ENCODE results near the gene EDNRA.

DNA sequence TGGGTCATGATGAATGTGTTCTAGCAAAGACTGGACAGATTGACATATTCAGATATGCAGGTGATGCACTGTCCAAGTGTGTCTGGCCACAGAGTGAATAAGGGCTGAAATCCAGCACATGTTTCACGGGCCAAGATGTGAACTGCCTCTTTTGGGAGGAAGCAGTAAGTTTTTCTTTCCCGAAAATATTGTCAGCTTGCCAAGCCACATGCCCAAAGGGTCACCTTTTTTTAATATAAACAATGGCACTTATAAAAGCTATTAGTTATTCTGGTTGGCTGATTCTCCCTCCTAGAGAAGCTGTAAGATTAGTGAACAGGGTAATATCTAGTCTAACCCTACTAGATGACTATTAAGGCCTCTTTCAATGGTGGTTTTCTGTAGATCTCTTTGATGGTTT lies 1.5 kb upstream of the EDNRA start:
- no peak for TF ChIP-seq FOXJ3 (CRISPR knock-in tag; IDR thresholded peaks at IDR 0.05)
- TF ChIP-seq, protein P1, sequence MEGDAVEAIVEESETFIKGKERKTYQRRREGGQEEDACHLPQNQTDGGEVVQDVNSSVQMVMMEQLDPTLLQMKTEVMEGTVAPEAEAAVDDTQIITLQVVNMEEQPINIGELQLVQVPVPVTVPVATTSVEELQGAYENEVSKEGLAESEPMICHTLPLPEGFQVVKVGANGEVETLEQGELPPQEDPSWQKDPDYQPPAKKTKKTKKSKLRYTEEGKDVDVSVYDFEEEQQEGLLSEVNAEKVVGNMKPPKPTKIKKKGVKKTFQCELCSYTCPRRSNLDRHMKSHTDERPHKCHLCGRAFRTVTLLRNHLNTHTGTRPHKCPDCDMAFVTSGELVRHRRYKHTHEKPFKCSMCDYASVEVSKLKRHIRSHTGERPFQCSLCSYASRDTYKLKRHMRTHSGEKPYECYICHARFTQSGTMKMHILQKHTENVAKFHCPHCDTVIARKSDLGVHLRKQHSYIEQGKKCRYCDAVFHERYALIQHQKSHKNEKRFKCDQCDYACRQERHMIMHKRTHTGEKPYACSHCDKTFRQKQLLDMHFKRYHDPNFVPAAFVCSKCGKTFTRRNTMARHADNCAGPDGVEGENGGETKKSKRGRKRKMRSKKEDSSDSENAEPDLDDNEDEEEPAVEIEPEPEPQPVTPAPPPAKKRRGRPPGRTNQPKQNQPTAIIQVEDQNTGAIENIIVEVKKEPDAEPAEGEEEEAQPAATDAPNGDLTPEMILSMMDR (IDR thresholded peaks at IDR 0.05), result no peak
- TF ChIP-seq EZH2phosphoT487 (IDR thresholded peaks at IDR 0.05; ENCODE audit: borderline replicate concordance, low read depth), result no peak
- TF ChIP-seq GABPA (IDR thresholded peaks at IDR 0.05; ENCODE audit: low read depth), result no peak
- TF ChIP-seq, protein P2, sequence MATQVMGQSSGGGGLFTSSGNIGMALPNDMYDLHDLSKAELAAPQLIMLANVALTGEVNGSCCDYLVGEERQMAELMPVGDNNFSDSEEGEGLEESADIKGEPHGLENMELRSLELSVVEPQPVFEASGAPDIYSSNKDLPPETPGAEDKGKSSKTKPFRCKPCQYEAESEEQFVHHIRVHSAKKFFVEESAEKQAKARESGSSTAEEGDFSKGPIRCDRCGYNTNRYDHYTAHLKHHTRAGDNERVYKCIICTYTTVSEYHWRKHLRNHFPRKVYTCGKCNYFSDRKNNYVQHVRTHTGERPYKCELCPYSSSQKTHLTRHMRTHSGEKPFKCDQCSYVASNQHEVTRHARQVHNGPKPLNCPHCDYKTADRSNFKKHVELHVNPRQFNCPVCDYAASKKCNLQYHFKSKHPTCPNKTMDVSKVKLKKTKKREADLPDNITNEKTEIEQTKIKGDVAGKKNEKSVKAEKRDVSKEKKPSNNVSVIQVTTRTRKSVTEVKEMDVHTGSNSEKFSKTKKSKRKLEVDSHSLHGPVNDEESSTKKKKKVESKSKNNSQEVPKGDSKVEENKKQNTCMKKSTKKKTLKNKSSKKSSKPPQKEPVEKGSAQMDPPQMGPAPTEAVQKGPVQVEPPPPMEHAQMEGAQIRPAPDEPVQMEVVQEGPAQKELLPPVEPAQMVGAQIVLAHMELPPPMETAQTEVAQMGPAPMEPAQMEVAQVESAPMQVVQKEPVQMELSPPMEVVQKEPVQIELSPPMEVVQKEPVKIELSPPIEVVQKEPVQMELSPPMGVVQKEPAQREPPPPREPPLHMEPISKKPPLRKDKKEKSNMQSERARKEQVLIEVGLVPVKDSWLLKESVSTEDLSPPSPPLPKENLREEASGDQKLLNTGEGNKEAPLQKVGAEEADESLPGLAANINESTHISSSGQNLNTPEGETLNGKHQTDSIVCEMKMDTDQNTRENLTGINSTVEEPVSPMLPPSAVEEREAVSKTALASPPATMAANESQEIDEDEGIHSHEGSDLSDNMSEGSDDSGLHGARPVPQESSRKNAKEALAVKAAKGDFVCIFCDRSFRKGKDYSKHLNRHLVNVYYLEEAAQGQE (IDR thresholded peaks at IDR 0.05; ENCODE audit: low read depth, low read length), result no peak
- TF ChIP-seq, protein P3, sequence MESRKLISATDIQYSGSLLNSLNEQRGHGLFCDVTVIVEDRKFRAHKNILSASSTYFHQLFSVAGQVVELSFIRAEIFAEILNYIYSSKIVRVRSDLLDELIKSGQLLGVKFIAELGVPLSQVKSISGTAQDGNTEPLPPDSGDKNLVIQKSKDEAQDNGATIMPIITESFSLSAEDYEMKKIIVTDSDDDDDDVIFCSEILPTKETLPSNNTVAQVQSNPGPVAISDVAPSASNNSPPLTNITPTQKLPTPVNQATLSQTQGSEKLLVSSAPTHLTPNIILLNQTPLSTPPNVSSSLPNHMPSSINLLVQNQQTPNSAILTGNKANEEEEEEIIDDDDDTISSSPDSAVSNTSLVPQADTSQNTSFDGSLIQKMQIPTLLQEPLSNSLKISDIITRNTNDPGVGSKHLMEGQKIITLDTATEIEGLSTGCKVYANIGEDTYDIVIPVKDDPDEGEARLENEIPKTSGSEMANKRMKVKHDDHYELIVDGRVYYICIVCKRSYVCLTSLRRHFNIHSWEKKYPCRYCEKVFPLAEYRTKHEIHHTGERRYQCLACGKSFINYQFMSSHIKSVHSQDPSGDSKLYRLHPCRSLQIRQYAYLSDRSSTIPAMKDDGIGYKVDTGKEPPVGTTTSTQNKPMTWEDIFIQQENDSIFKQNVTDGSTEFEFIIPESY (IDR thresholded peaks at IDR 0.05; ENCODE audit: borderline replicate concordance, low read depth), result no peak
- TF ChIP-seq, protein P4, sequence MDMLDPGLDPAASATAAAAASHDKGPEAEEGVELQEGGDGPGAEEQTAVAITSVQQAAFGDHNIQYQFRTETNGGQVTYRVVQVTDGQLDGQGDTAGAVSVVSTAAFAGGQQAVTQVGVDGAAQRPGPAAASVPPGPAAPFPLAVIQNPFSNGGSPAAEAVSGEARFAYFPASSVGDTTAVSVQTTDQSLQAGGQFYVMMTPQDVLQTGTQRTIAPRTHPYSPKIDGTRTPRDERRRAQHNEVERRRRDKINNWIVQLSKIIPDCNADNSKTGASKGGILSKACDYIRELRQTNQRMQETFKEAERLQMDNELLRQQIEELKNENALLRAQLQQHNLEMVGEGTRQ (IDR thresholded peaks at IDR 0.05; ENCODE audit: borderline replicate concordance, low read depth, low read length), result no peak
- TF ChIP-seq POLR2AphosphoS5 (IDR thresholded peaks at IDR 0.05; ENCODE audit: low read depth, low read length), result no peak
- no peak for TF ChIP-seq EP300 (IDR thresholded peaks at IDR 0.05; ENCODE audit: borderline replicate concordance in 1 of 2, low read depth in 1 of 2, low read length in 1 of 2)
- no peak for TF ChIP-seq MEF2A (IDR thresholded peaks at IDR 0.05; ENCODE audit: borderline replicate concordance, low read depth)
- no peak for TF ChIP-seq ELF1 (IDR thresholded peaks at IDR 0.05)
- no peak for TF ChIP-seq RFX5 (IDR thresholded peaks at IDR 0.05; ENCODE audit: low read length)
- no peak for TF ChIP-seq YY1 (IDR thresholded peaks at IDR 0.05; ENCODE audit: low read depth)
- TF ChIP-seq TCF12 (IDR thresholded peaks at IDR 0.05), result no peak

Data from SK-N-SH (cell line).